HG03064 (cell line): ENCODE results near the gene NR4A3.
"Not testable (repeated sequence)": the region's sequence is repeated elsewhere in the genome, so short reads cannot be mapped to it uniquely, and the experiment has no call there.

ENCODE experiments used
- ATAC-seq: cut with Tn5 transposase; IDR thresholded peaks from one replicate; pipeline ENCODE4 v1.9.1; 2021; ENCODE audit warnings: low read depth; ENCODE audit not compliant: unreplicated experiment

The NR4A3 gene

DNA sequence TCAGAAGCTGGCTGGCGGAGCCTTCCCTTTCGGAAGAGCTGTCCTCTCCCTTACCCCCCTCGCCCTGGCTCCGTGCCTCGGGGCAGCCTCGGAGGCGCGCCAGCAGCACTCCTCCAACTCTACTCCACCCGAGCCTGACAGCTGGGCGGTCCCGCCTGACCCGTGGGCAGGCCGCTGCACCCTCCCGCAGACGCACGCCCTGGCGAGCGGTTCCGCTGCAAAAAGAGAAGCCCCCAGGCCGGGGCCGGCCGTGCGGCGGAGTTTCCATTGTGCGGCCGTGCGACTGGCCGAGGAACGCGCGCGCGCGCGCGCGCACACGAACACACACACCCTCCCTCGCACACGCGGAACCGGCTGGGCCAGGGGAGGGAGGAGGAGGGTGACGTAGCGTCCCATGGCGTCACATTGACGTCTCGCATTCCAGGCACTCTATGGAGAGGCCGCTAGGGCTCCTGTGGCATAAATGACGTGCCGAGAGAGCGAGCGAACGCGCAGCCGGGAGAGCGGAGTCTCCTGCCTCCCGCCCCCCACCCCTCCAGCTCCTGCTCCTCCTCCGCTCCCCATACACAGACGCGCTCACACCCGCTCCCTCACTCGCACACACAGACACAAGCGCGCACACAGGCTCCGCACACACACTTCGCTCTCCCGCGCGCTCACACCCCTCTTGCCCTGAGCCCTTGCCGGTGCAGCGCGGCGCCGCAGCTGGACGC is at the start of gene NR4A3:
Gene NR4A3, plus strand, starts transcription at position 490 of the 713 bp plus-strand sequence. CDS start 6,158 bp downstream, outside the sequence.
- ATAC-seq = peak; percentile 27

DNA sequence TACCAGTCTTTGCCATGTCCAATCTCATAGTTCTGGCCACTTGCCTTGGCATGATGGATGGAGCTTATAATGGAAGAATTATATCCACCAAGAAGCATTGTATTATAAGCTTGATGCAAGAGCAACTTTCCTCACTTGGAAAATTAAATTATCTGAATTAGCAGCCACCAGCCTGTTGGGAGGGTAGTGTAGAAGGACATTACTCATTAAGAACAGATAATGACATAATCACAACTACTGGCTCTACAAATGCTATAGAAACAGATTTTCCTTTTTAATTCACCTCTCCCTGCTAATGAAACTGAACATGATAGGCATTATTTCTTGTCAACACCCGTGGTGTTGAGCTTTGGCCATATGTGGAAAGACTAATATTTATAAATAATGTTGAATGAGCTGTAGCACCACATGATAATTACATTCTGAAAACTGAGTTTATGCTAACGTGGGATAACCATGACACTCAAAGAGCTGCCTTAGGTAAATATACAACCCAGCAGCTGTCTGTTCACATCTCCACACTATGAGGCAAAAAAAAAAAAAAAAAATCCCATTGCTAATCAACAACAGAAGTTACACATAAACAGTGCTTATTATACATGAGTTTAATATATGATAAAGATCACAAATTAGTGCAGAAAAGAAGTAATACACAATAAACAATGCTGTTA is 48.1 kb upstream of the NR4A3 start:
- no peak for ATAC-seq

DNA sequence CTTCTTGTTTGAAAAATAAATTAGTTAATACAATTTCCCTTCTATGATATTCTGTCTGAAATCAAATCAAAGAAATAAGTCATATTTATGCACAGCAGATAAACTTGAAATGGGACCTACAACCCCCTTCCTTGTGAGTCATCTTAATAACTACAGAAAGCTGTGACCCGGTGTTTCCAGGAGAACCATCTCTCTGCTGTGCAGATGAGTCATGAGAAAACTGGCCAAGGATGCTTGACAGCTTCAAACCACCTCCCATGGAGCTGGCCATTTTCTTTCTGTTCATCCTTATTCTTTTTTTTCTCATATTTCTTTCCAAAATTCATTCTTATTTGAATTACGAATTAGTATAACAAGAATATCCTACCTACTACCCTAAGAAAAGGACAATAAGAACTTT is 43.4 kb upstream of the NR4A3 start:
- no peak for ATAC-seq

DNA sequence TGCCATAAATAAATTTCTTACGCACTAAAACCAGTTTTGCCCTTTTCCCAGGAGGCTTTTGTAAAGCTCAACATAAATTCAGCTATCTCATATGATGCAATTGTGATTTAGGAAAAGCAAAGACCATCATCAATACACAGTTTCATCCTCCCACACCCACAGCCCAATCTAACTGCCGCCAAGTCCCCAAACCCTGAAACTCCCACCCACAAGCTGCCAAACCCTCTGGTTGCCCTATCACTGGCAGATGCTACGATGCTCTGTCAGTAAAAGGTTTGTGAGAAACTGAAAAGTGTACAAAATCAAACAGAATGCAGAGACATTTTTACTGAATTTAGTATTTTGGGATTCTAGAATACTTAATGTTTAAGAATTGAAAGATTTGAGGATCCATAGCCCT is 42.8 kb upstream of the NR4A3 start:
- no peak for ATAC-seq

DNA sequence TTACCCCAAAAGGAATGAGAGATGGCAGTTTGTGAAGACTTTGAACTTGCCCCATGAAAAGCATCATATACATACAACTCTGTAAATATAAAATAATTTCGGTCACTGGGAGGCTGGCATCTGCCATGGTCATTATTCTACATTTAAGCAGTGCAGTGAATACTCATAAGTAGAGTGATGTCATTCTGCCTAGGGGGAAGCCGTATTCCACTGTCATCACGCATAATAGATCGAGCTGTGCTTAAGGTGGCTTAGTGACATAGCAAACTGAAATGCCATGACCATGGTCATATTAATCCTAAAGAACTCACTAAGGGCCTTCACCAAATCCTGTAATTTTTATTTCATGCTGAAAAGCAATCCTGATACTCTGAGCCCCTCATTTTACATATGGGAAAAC is 42.4 kb upstream of the NR4A3 start:
- no peak for ATAC-seq

DNA sequence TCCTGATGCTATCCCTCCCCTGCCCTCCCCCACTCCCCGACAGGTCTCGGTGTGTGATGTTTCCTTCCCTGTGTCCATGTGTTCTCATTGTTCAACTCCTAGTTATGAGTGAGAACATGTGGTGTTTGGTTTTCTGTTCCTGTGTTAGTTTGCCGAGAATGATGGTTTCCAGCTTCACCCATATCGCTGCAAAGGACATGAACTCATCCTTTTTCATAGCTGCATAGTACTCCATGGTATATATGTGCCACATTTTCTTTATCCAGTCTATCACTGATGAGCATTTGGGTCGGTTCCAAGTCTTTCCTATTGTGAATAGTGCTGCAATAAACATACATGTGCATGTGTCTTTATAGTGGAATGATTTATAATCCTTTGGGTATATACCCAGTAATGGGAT is 39.3 kb upstream of the NR4A3 start:
- ATAC-seq = not testable (repeated sequence)

DNA sequence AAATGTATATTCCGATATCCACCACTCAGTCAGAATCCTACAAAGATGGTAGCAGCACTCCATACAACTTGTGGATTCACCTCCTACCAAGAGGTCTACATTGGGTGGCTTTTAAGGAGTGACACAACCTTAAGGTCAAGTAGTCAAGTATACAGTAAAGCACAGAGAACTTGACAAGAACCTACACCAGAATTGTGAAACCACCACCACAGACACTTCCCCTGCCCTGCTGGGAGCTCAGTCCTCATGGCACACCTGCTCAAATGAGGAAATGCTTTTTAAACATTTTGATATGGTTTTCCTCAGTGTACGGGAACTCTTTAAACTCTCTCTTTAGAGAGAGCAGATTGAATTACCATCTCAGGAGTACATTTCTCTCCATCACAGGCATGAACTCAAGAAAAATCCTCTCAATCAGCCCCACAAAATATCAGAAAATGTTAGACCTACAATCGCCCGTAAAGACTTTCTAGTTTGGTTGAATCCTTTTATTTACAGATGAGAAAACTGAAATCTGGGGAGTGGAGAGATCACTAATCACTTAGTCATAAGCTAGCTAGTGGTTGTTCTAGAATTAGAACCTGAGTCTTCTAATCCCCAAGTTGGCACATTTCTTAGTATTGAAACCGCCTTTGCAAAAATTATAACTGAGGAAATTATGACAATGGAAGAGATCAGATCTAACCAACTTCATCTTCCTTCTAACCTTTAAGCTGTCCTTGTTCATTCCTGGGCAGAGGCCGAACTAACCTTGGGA is 38.5 kb upstream of the NR4A3 start:
- no peak for ATAC-seq

DNA sequence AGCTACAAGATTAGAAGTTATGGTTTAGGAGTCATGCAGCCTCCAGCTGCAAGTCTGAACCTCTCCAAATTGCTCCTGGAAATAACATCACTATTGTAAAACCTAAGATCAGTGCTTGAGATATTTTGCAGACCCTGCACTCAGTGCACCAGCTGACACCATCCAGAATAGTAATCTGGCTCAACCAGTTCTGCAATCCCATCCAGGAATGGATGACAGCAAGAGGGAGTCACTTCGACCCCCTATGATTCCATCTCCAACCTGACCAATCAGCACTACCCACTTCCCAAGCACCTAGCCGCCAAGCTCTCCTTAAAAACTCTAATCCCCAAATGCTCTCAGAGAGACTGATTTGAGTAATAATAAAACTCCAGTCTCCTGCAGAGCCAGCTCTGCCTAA is 37.9 kb upstream of the NR4A3 start:
- no peak for ATAC-seq

DNA sequence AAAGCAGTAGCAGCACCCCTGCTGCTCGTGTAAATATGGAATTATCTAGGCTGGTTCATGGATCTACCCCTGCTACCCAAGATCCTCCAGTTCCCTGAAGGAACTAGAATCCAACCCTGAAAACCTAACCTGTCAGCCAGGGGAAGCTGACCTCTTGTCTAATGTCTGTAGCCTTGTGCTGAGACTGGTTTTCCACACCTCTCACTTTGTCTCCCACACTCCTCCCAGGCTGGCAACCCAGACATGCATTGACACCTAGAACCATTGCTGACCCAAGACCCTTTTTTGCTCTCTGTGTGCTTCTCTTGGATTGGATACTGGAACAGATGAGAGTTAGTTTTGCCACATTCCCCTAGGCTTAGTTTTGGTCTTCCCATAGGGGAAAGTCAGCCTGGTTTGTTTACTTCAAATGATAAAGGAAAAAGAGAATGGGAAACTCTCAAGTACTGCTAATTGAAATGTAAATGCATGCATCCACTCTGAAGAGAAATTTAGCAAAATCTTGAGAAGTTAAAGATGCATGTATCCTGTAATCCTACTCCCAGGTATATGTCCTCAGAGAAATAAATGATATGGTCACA is 36.6 kb upstream of the NR4A3 start:
- no peak for ATAC-seq

DNA sequence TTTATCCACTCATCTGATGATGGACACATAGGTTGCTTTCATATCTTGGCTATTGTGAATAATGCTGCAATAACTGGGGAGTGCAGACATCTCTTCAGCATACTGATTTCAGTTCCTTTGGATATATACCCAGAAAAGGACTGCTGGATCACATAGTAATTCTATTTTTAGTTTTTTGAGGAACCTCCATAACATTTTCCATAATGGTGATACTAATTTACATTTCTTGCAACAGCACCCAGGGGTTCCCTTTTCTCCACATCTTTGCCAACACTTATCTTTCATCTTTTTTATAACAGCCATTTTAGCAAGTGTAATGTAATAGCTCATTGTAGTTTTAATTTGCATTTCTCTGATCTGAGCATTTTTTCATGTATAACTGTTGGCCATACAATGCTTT is 34.1 kb upstream of the NR4A3 start:
- ATAC-seq = no peak

DNA sequence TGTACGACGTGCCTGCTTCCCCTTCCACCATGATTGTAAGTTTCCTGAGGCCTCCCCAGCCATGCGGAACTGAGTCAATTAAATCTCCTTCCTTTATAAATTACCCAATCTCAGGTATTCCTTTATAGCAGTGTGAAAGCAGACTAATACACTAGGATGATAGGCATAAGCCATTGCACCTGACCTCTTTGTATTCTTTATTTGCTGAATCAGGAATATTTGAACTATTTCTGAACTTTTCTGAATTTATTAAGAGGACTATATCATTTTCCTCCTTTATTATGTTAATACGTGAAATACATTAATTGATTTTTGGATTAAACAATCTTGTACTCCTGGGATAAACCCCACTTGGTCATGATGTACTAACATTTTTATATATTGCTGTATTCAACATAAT is 28.2 kb upstream of the NR4A3 start:
- no peak for ATAC-seq

DNA sequence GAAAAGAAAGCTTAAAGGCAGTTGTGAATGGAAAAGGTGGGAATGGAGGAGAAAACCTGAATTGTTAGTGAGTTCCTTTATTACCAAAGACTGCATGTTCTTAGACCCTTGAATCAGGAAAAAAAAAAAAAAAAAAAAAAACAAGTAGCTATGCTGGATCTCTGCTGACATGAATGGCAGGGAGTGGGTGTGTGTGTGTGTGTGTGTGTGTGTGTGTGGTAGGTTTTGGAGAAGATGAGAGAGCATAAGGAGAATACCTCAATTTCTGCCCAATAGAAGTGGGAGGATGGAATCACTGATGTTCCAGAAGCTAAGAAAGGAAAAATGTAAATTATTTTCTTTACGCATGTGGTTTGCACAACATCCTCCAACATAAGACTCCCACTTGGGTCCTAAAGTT is 25.5 kb upstream of the NR4A3 start:
- no peak for ATAC-seq

DNA sequence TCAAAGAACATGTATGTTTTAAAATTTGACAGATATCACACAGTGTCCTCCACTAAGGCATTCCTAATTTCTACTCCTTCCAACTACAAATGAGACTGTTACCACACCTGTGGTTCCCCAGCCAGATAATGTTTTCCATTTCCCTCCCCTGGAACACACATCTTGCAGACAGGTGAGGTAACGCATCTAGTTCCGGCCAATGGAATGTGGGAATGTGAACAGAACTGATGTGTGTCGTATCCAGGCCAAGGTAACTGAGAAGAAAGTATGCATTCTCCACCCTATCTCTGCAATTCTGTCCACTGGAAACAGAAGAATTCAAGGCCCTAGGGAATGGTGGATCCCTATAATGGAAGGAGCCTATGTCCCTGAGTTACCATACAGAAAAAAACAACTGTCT is 19.9 kb upstream of the NR4A3 start:
- no peak for ATAC-seq

DNA sequence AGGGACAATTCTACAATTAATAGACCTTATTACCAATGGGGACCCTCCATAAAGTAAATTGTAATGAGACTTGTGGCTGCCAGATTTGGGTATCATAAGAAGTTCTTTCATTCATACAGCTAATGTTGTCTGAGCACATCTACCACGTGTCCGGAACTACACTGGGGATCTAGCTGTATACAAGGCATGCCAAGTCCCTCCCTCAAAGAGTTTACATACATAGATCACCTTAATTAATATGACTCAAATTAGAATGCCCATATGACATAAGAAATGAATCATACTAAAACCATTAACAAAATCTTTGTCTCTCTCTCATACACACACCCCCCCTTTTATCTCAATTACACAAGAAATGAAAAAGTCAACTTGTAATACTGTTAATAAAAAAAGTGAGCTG is 18.0 kb upstream of the NR4A3 start:
- ATAC-seq = no peak

DNA sequence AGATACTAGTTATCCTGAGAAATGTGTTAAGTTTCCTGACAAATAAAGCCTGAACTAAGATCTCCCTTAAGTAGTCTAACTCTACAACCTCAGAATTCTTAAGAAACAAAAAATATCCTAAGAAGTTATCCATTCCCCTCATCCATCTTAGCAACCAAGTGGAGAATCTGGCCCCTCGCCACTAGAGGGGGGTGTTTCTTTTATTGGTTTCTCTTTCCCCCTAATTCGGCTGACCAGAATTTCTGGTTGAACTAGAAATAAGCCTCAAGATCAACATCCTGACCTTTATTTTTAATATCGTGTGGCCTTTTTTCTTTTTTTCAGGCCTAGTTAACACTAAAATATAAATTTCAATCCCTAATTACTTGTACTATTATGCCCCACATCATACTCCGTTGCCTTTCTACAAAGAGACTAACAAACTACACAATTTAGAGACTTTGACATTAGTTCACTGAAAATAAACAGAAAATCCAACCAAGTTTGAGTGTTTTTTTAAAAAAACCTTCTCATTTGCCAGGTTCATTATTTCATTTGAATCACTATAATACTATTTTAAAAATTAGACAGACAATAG is 14.3 kb upstream of the NR4A3 start:
- ATAC-seq = no peak

DNA sequence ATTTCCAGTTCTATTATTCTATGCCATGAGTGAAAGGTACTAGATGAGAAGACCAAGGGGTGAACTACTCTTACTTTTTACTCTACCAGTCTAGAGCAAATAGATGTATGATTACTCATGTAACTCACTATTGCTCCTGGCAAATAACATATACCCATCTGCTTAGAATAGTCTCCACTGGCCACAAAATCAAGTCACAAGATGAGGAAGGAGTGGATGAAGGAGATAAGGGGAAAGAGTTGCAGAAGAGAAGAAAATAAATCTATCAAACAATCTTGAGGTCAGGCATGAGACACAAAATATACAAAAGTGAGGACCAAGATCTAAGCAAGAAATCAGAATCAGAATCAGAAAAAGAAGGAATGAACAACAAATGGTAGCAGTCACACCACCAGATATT is 13.7 kb upstream of the NR4A3 start:
- ATAC-seq = no peak

DNA sequence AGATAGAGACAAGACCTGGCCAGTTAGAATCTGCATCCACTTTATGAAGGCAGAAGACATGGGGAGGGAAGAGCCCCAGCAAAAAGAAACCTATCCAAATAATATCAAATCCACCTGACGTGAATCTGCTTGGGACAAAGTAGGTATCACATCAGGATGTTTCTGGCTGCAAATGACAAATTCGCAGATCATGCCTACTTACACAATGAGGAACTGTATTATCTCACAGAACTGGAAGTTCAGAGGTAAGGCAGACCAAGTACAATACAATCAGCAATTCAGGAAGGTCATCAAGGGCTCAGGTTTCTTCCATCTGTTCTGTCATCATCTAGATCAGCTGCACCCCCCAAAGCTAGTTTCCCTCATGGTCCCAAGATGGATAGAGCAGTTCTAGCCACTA is 13.2 kb upstream of the NR4A3 start:
- ATAC-seq = no peak

DNA sequence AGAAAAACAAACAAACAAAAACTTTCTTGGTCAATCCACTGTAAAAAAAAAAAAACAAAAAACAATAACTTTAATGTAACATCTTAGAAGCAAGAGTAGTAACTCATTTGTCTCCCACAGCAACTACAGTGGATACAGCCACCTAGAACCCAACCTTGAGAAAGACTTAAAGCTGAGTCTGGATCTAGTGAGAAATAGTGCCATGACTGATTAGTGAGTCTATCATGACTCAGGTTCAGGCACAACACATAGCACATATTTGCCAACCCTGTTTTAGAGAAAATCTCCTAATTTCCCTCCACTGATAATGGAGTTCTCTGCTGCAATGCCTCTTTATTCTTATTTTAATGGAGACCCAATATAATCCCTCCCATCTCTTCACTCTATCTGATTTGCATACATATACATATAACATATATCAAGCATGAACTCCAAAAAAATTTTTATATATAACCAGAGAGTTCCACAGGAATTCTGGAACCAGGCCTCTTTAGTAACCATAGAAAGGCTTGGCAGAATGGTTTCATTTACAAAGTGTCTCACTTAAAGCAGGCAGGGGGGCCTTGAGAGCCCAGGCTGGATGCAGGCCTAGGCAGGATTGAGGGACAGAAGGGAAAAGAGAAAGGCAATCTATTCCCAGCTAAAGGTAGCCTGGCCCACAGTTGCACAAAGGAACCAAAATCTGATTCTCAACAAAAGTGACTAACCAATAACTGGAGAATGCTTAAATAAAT is 11.9 kb upstream of the NR4A3 start:
- ATAC-seq = no peak

DNA sequence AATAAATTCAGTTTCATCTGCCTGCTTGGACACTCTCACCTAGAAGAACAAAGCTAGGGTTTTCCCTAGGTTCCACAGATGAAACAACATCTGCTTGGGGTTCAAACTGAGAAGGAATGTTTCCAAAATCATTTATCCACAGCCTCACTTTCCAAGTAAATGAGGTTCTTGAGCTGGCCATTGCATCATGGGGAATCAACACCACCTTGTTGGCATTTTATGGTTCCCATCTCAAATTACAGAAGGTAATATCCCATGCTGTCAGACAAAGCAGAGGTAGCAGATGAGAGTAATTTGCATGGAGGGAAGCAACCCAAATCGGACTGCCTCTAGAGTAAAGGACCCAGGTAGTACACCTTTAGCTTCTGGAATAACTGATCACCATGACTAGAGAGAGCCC is 10.5 kb upstream of the NR4A3 start:
- no peak for ATAC-seq

DNA sequence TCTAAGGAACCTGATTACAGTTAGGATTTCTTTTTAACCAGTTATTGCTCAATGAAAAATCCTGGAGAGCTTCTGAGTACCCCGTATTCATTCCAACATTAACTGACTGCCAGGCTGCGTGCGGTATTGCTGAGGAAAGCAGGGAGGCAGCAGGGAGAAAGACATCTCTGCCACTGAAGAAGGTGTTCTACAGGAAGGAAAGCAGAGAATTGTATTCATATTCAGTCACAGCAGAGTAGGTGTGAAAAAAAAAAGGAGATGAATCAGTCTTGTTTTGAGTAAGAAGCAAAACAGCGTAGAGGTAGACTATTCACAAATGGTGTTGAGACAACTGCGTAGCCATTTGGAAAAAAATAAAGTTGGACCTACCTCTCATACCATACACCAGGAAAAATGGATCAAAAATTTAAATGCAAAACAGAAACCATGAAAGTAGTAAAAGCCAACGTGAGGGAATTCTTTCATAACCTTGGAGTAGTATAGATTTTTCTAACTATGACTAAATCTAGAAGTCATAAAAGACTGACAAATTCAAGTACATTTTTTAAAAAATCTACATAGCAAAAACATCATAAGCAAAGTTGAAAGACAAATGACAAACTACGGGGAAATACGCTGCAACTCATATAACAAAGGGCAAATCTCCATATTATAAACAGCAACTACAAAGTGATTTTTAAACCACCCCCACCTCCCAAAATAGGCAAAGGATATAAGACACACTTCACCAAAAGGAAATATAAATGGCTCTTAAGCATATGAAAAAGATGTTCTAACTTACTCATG is 9.9 kb upstream of the NR4A3 start:
- peak; percentile 83 for ATAC-seq
